ENCODE results near the gene ZRANB1. TPM values are rescaled to one million over a fixed set of nuclear protein-coding genes. Genes with fewer than 3 reads are reported as not detected.

Gene ZRANB1
- total and polyA plus RNA-seq, 8 donors = 4.3 to 12.2 (median 7.7) TPM

GRCh38 chr10:124996854-124997215, 54.9 kb downstream of the ZRANB1 start:
- TF ChIP-seq CTCF (IDR thresholded peaks at IDR 0.05) = no peak
- ATAC-seq (no peak), FAIRE-seq (no peak), DNase-seq (peak in 1 of 6 donors; percentile 12)
- Histone ChIP-seq H3K4me1 (peaks cover 11 to 25% (median 19%) of the 10 kb centered on the region in 3 donors), H3K9me3 (no peaks in the 10 kb centered on the region), H3K27me3 (no peaks in the 10 kb centered on the region), H3K27ac (no peak overlapping the region), H3K4me3 (no peak overlapping the region), H3K36me3 (peaks cover 8 to 56% (median 13%) of the 10 kb centered on the region in 3 donors)
- WGBS, 2 donors = 85 to 89% methylated on average over 17 of the region's 17 CpGs
- intact Hi-C loops (cut with DNase I) = no loop called here

GRCh38 chr10:124997306-124997705, 55.4 kb downstream of the ZRANB1 start:
- TF ChIP-seq CTCF (IDR thresholded peaks at IDR 0.05) = no peak
- 92 to 94% methylated on average over 11 of the region's 11 CpGs for WGBS, 2 donors
- H3K27me3 ChIP-seq = no peaks in the 10 kb centered on the region
- ATAC-seq (no peak), FAIRE-seq (no peak), DNase-seq (peak in 2 of 6 donors; percentile 8 to 30)
- H3K27ac ChIP-seq = no peak overlapping the region
- peaks cover 8 to 56% (median 13%) of the 10 kb centered on the region in 3 donors for H3K36me3 ChIP-seq
- H3K9me3 ChIP-seq = no peaks in the 10 kb centered on the region
- no peak overlapping the region for H3K4me3 ChIP-seq
- intact Hi-C loops (cut with DNase I) = no loop called here
- peaks cover 11 to 28% (median 19%) of the 10 kb centered on the region in 3 donors for H3K4me1 ChIP-seq

- no peaks in the 10 kb centered on the region for H3K27me3 ChIP-seq
- 90 to 92% methylated on average over 35 of the region's 35 CpGs for WGBS, 2 donors
- no peaks in the 10 kb centered on the region for H3K9me3 ChIP-seq
- ATAC-seq = no peak
- intact Hi-C loops (cut with DNase I) = no loop called here
- H3K4me3 ChIP-seq = no peak overlapping the region
- H3K4me1 ChIP-seq = peaks cover 11 to 28% (median 19%) of the 10 kb centered on the region in 3 donors
- peaks cover 8 to 60% (median 17%) of the 10 kb centered on the region in 3 donors for H3K36me3 ChIP-seq
- FAIRE-seq = no peak
- peak in 3 of 6 donors; percentile 12 to 67 (median 32) for DNase-seq
- no peak overlapping the region for H3K27ac ChIP-seq
- no peak for TF ChIP-seq CTCF (IDR thresholded peaks at IDR 0.05)
Observed at GRCh38 chr10:124997771-124998623, 56.1 kb downstream of the ZRANB1 start.

- no peak for FAIRE-seq
- WGBS, 2 donors = 83 to 87% methylated on average over 16 of the region's 16 CpGs
- H3K27me3 ChIP-seq = no peaks in the 10 kb centered on the region
Observed at GRCh38 chr10:124998624-124999291, 56.8 kb downstream of the ZRANB1 start.

More at GRCh38 chr10:124998624-124999291, 56.8 kb downstream of the ZRANB1 start:
- peak overlapping the region in 1 of 4 donors; percentile 46 for H3K27ac ChIP-seq
- peaks cover 11 to 28% (median 19%) of the 10 kb centered on the region in 3 donors for H3K4me1 ChIP-seq
- DNase-seq = peak in 2 of 6 donors; percentile 17 to 54
- H3K4me3 ChIP-seq = no peak overlapping the region
- peaks cover 5 to 52% (median 10%) of the 10 kb centered on the region in 3 donors for H3K36me3 ChIP-seq
- ATAC-seq = no peak
- H3K9me3 ChIP-seq = no peaks in the 10 kb centered on the region
- intact Hi-C loops (cut with DNase I) = no loop called here
- no peak for TF ChIP-seq CTCF (IDR thresholded peaks at IDR 0.05)

All from pancreas (tissue), 10 donors.